ENCODE results near the gene KIRREL1. TPM values are rescaled to one million over a fixed set of nuclear protein-coding genes. Genes with fewer than 3 reads are reported as not detected.

Gene KIRREL1
- total RNA-seq, 4 donors from 2014 or later, result 8.2 to 18.3 (median 12.6) TPM

GRCh38 chr1:158008630-158009029 is 15.2 kb downstream of the KIRREL1 start:
- Histone ChIP-seq H3K4me1 (peaks cover 35 to 76% (median 46%) of the 10 kb centered on the region in 4 donors), H3K36me3 (no peaks in the 10 kb centered on the region), H3K27me3 (no peaks in the 10 kb centered on the region), H3K4me3 (no peak overlapping the region), H3K27ac (peak overlapping the region; percentile 84 to 90 (median 89)), H3K9me3 (no peaks in the 10 kb centered on the region)
- in situ Hi-C loops (cut with MboI; ENCODE audit: low pct_ligation_motif_present in 1 of 4, low pct_unique_long_range_greater_than_20kb in 1 of 4, low sequenced_read_pairs in 3 of 4), result no loop called here
- WGBS, 2 donors (ENCODE audit: low coverage in 1 of 2), result 66 to 70% methylated on average over 2 to 6 of the region's 6 CpGs
- no peak for TF ChIP-seq CTCF (IDR thresholded peaks at IDR 0.05)
- TF ChIP-seq EP300 (IDR thresholded peaks at IDR 0.05; ENCODE audit: low read depth), result no peak
- TF ChIP-seq POLR2AphosphoS5 (IDR thresholded peaks at IDR 0.05), result no peak
- no peak for TF ChIP-seq POLR2A (IDR thresholded peaks at IDR 0.05)
- intact Hi-C loops (cut with DNase I; ENCODE audit: low total_unique reads), result no loop called here
- DNase-seq, result no peak

DNA sequence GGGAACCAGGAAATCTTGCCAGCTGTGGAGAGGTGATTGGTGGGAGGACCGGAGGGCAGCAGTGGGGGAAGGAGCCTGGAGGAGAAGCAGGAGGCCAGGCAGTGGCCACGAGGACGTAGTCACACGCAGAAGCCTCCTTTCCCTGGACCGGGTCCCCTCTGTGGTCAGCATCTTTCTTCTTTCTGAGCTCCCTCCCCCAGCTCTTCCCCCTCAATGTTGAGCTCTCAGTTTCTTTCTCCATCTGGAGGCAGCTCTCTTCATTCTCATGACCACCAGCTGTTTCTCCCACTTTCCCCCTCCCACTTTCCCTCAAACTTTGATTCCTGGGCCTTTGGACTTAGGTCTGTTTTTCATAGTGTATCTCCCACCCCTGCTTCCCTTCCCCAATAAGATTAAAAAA is 18.3 kb downstream of the KIRREL1 start:
- no peak overlapping the region for H3K4me3 ChIP-seq
- H3K27me3 ChIP-seq, result no peaks in the 10 kb centered on the region
- intact Hi-C loops (cut with DNase I; ENCODE audit: low total_unique reads) (no loop called here), in situ Hi-C loops (cut with MboI; ENCODE audit: low pct_ligation_motif_present in 1 of 4, low pct_unique_long_range_greater_than_20kb in 1 of 4, low sequenced_read_pairs in 3 of 4) (no loop called here)
- H3K9me3 ChIP-seq, result no peaks in the 10 kb centered on the region
- TF ChIP-seq EP300 (IDR thresholded peaks at IDR 0.05; ENCODE audit: low read depth) (no peak), POLR2A (IDR thresholded peaks at IDR 0.05) (no peak), POLR2AphosphoS5 (IDR thresholded peaks at IDR 0.05) (no peak), CTCF (IDR thresholded peaks at IDR 0.05) (no peak)
- peak overlapping the region; percentile 84 to 90 (median 89) for H3K27ac ChIP-seq
- no peaks in the 10 kb centered on the region for H3K36me3 ChIP-seq
- DNase-seq, result no peak
- WGBS, 2 donors (ENCODE audit: low coverage in 1 of 2), result 50 to 63% methylated on average over 1 to 5 of the region's 5 CpGs
- peaks cover 35 to 69% (median 47%) of the 10 kb centered on the region in 4 donors for H3K4me1 ChIP-seq

- intact Hi-C loops (cut with DNase I; ENCODE audit: low total_unique reads) (no loop called here), in situ Hi-C loops (cut with MboI; ENCODE audit: low pct_ligation_motif_present in 1 of 4, low pct_unique_long_range_greater_than_20kb in 1 of 4, low sequenced_read_pairs in 3 of 4) (no loop called here)
- 48 to 58% methylated on average over 2 to 12 of the region's 12 CpGs for WGBS, 2 donors (ENCODE audit: low coverage in 1 of 2)
- Histone ChIP-seq H3K36me3 (no peaks in the 10 kb centered on the region), H3K27me3 (no peaks in the 10 kb centered on the region), H3K4me1 (peaks cover 30 to 69% (median 44%) of the 10 kb centered on the region in 4 donors), H3K27ac (peak overlapping the region; percentile 61 to 90 (median 86)), H3K9me3 (no peaks in the 10 kb centered on the region), H3K4me3 (no peak overlapping the region)
- DNase-seq, result no peak
- TF ChIP-seq EP300 (IDR thresholded peaks at IDR 0.05; ENCODE audit: low read depth) (no peak), CTCF (IDR thresholded peaks at IDR 0.05) (no peak)
These were observed 20.6 kb downstream of the KIRREL1 start for GRCh38 chr1:158013840-158014730.

DNA sequence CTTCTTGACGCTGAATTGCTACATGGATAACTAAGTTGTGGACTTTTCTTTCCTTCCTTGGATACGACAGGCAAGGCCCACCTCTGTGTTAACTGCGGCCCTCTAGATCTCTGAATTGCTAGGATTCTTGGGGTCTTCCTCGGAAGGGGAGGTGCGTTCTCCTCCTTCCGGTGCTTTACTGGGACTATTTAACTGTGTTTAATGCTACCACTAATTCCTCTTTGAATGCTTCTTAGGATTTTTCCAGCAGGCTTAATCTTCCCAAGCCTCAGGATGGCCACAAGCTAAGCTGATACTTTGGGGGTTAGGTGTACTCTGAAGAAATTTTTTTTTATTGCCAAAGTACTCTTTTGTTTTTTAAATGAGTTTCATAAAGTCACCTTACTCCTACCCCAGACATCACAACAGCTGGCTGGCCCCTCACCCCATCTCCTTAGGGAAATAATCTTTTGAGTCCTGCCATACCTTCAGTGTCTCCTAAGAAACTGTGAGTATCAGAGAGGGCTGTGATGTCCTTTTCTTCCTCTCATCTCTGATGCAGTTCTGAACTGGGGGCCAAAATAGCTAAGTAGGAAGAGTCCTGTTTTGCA is 21.4 kb downstream of the KIRREL1 start:
- intact Hi-C loops (cut with DNase I; ENCODE audit: low total_unique reads), result no loop called here
- no peaks in the 10 kb centered on the region for H3K36me3 ChIP-seq
- peak overlapping the region; percentile 61 to 90 (median 86) for H3K27ac ChIP-seq
- WGBS, 2 donors (ENCODE audit: low coverage in 1 of 2), result 64 to 70% methylated on average over 4 to 6 of the region's 6 CpGs
- DNase-seq, result no peak
- no peaks in the 10 kb centered on the region for H3K9me3 ChIP-seq
- H3K4me3 ChIP-seq, result no peak overlapping the region
- no peaks in the 10 kb centered on the region for H3K27me3 ChIP-seq
- peaks cover 28 to 68% (median 42%) of the 10 kb centered on the region in 4 donors for H3K4me1 ChIP-seq
- in situ Hi-C loops (cut with MboI; ENCODE audit: low pct_ligation_motif_present in 1 of 4, low pct_unique_long_range_greater_than_20kb in 1 of 4, low sequenced_read_pairs in 3 of 4), result no loop called here
- TF ChIP-seq EP300 (IDR thresholded peaks at IDR 0.05; ENCODE audit: low read depth), result no peak
- no peak for TF ChIP-seq POLR2AphosphoS5 (IDR thresholded peaks at IDR 0.05)
- TF ChIP-seq CTCF (IDR thresholded peaks at IDR 0.05), result no peak
- TF ChIP-seq POLR2A (IDR thresholded peaks at IDR 0.05), result no peak

Measured in transverse colon (tissue), 4 donors.